HG03342 (cell line): ENCODE measurements around the gene HCN3.
"Not testable (repeated sequence)": the region's sequence is repeated elsewhere in the genome, so short reads cannot be mapped to it uniquely, and the experiment has no call there.

Experiments used
- ATAC-seq: cut with Tn5 transposase; IDR thresholded peaks from one replicate; pipeline ENCODE4 v1.9.1; 2021; ENCODE audit warnings: mild to moderate bottlenecking, moderate library complexity; ENCODE audit not compliant: unreplicated experiment

Gene HCN3

DNA sequence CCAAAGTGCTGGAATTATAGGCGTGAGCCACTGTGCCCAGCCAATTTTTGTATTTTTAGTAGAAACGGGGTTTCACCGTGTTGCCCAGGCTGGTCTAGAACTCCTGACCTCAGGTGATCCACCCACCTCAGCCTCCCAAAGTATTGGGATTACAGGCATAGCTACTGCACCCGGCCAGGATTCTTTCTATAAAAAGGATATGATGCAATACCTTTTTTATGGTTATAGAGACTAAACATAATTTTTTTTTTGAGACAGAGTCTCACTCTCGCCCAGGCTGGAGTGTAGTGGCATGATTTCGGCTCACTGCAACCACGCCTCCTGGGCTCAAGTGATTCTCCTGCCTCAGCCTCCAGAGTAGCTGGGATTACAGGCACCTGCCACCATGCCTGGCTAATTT, 51.6 kb downstream of the HCN3 start:
- not testable (repeated sequence) for ATAC-seq

DNA sequence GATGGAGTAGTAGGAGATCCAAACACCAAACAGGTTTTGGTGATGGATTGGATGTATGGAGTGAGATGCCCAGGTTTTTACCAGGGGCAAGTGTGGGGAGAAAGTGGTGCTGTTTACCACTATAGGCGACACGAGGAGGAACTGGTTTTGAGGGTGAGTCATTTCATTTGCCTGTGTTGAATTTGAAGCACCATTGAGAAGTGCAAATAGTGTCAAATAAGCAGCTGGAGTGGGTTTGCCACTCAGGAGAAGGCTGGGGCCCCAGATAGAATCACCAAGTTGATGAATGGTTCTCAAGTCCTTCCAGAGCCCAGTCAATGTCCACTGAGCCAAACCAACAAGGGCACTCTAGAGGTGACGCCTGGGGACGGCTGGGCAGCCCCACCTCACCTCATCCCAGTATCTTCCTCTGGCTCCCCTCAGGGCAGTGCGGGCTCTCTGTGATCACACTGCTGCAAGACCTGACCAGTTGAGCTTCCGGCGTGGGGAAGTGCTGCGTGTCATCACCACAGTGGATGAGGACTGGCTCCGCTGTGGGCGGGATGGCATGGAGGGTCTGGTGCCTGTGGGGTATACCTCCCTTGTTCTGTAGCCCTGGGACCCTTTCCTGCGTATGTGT, 52.8 kb downstream of the HCN3 start:
- ATAC-seq = no peak

DNA sequence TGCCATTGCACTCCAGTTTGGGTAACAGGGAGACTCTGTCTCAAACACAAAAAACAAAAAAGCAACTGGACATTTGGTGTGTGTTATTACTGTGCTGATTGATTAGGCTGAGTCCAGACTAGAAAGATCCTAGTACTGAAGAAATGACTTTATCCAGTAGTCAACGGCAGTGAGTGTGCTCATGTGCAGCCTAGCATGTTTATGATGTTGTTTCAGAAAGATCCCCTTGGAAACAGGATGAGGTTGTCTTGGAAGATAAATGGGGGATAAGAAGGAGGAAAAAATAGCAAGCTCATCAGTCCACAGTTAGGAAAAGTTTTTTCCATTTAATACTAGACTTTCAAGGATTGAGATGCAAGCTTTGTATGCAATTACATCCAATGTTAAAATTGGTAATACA, 57.7 kb downstream of the HCN3 start:
- ATAC-seq = no peak
